Muscle layer of duodenum (tissue), 2 donors: ENCODE results near the gene STN1.
A peak's percentile ranks its signal among the peaks of the same experiment; 100 is the strongest.

Experiments used
- H3K27ac ChIP-seq: one replicate; pipeline ENCODE4 v1.7.0; 2013; ENCODE audit warnings: mild to moderate bottlenecking, low read length
- H3K27me3 ChIP-seq: one replicate; pipeline ENCODE4 v1.7.0; 2013; ENCODE audit warnings: low read depth, mild to moderate bottlenecking, control low read depth, low read length
- H3K36me3 ChIP-seq, 2 donors: one replicate each; pipeline ENCODE4 v1.7.0; 2013; ENCODE audit warnings: low read length in 2 of 2, control low read depth in 1 of 2, mild to moderate bottlenecking in 1 of 2; ENCODE audit not compliant: insufficient read depth in 2 of 2, control insufficient read depth in 1 of 2
- H3K4me1 ChIP-seq, 2 donors: one replicate each; pipeline ENCODE4 v1.7.0; 2013; ENCODE audit warnings: low read length in 2 of 2, mild to moderate bottlenecking in 2 of 2, control low read depth in 1 of 2, moderate library complexity in 1 of 2; ENCODE audit not compliant: insufficient read depth in 2 of 2, control insufficient read depth in 1 of 2
- H3K4me3 ChIP-seq, 2 donors: one replicate each; pipeline ENCODE4 v1.7.0; 2013; ENCODE audit warnings: low read length in 2 of 2, low read depth in 1 of 2, mild to moderate bottlenecking in 1 of 2
- H3K9me3 ChIP-seq, 2 donors: one replicate each; pipeline ENCODE4 v1.7.0; 2013; ENCODE audit warnings: low read length in 2 of 2, control low read depth in 1 of 2, mild to moderate bottlenecking in 1 of 2; ENCODE audit not compliant: control insufficient read depth in 1 of 2
- donor health status: healthy.

STN1 gene

DNA sequence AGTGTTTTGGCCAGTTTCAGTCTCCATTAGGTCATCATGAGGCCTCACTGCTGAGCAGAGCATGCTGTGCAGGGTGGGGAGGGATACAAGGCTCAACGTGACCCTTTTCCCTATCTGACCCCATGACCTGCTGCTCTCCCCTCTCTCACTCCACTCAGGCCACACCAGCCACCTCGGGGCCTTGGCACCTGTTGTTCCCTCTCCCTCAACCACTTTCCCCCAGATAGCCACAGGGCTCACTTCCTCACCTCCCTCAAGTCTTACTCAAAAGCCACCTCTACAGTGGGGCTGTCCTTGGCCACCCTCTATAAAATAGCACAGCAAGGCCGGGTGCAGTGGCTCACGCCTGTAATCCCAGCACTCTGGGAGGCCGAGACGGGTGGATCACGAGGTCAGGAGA, 76.5 kb downstream of the STN1 start:
- Histone ChIP-seq H3K36me3 (no peaks in the 10 kb centered on the region), H3K9me3 (no peaks in the 10 kb centered on the region), H3K27me3 (no peaks in the 10 kb centered on the region), H3K4me3 (no peak overlapping the region), H3K27ac (no peak overlapping the region), H3K4me1 (peaks cover 22 to 25% of the 10 kb centered on the region in 2 donors)

DNA sequence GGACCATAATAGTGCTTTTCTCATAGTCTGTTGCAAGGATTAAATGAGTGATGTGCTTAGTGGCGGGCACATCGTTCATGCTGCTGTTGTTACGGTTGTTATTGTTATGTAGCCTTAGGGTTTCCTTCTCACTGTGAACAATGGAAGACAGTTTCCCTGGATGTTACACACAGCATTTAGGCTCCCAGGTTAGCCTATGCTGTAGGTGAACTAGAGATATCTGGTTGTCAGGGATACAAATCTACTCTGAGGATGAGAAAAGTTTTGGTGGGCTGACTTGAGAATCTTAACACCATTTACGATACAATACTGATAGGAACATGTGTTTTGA, 77.3 kb downstream of the STN1 start:
- Histone ChIP-seq H3K36me3 (no peaks in the 10 kb centered on the region), H3K9me3 (no peaks in the 10 kb centered on the region), H3K27me3 (no peaks in the 10 kb centered on the region), H3K4me1 (peaks cover 25 to 28% of the 10 kb centered on the region in 2 donors), H3K27ac (no peak overlapping the region), H3K4me3 (no peak overlapping the region)

DNA sequence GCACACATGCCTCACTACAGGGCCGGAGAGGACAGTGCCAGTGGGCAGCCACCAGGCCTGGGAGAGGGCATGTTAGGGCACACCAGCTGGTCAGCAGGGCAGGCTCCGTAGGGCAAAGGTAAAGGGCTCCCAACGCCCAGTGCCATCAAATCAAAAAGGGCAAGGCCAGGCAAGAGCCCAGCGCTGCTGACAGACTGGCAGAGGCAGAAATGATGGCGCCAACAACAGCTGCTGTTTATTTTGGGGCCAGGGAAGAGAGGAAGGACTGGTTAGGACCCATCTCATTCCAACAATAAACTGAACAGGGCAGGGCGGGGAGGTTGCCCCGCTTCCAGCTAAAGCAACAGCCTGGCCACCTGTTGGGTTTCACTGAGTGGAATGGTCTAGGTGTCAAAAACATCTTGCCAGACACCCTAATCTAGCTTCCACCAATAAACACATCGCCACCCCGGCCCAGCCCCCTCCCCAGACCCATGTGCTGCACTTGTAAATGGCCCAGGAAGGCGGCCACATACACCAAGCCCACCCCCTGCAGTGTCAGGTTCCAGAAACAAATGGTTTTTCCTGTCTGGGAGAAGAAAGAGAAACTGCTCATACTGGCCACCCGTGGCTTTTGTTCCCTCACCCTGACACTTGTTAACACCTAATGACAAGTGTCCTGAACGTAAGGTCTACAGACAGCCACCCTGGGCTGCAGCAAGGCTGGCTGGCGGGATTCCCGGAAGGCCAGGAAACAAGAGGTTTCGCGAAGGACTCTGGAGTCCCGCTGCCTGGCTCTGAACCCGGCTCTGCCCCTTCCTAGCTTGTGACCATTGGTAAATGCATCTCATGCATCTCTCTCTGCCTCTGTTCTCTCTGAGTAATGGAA, 77.9 kb downstream of the STN1 start:
- H3K27me3 ChIP-seq, result no peaks in the 10 kb centered on the region
- no peaks in the 10 kb centered on the region for H3K9me3 ChIP-seq
- peaks cover 30 to 31% of the 10 kb centered on the region in 2 donors for H3K4me1 ChIP-seq
- H3K4me3 ChIP-seq, result no peak overlapping the region
- no peaks in the 10 kb centered on the region for H3K36me3 ChIP-seq
- no peak overlapping the region for H3K27ac ChIP-seq

DNA sequence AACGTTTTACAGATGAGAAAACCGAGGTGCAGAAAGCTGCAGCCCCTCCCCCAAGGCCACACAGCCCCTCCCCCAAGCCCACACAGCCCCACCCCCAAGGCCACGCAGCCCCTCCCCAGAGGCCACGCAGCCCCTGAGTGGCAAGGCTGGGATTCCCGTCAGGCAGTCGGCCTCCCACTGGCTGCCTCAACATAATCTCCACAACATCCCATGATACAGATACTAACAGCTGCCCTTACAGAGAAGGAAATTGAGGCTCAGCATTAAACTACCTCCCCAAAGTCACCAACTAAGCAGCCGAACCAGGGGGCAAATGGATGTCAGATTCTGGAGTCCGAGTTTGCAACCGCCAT, 78.5 kb downstream of the STN1 start:
- H3K27me3 ChIP-seq, result no peaks in the 10 kb centered on the region
- no peak overlapping the region for H3K4me3 ChIP-seq
- H3K4me1 ChIP-seq, result peaks cover 34% of the 10 kb centered on the region in 2 donors
- H3K27ac ChIP-seq, result no peak overlapping the region
- no peaks in the 10 kb centered on the region for H3K9me3 ChIP-seq
- H3K36me3 ChIP-seq, result no peaks in the 10 kb centered on the region

DNA sequence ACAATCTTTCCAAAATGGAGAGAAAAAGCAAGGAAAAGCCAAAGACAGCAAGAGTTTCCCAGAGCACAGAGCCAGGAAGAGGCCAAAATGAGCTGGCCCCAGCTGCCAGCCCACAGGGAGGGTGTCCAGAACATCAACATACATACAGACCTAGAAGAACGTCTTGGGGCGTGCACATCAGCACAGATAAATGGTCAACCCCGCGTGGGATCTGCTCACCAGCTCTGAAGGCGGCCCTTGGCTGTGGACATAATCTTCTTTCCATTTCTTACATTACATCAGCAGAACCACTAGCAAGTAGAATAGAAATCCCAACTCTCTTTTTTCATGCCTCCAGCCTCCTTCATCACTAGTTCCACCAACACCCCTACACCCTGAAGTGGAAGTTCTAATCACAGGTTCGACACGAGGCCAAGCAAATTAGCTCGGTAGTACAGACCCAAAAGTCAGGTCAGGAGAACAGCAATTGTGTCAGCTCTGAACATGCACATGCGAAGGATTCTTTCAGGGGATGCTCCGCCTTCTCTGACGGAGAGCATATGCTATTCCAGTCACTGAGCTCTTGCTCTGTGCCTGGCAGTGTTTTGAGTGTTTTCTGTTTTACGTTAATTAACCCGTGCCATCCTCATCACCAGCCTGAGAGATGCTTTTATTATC, 79.0 kb downstream of the STN1 start:
- no peaks in the 10 kb centered on the region for H3K9me3 ChIP-seq
- no peaks in the 10 kb centered on the region for H3K36me3 ChIP-seq
- H3K4me1 ChIP-seq, result peaks cover 34% of the 10 kb centered on the region in 2 donors
- H3K4me3 ChIP-seq, result peak overlapping the region in 1 of 2 donors; percentile 10
- H3K27ac ChIP-seq, result peak overlapping the region; percentile 42
- no peaks in the 10 kb centered on the region for H3K27me3 ChIP-seq

DNA sequence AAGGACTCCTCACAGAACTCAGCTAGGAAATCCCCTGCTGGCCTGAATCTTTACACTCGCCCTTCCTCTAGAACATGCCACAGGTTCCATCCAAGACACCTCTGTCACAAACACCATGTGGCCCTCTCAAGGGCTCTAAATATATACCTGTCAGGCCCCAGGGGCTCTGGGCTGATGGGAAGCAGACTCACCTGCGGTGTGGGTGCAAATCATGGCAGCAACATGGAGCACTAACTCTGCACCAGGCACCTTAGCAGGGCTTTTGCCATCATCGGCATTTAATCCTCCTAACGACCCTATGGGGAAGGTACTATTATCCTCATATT, 80.0 kb downstream of the STN1 start:
- H3K9me3 ChIP-seq, result no peaks in the 10 kb centered on the region
- H3K36me3 ChIP-seq, result no peaks in the 10 kb centered on the region
- no peaks in the 10 kb centered on the region for H3K27me3 ChIP-seq
- H3K27ac ChIP-seq, result no peak overlapping the region
- H3K4me3 ChIP-seq, result no peak overlapping the region
- H3K4me1 ChIP-seq, result peaks cover 26 to 33% of the 10 kb centered on the region in 2 donors

DNA sequence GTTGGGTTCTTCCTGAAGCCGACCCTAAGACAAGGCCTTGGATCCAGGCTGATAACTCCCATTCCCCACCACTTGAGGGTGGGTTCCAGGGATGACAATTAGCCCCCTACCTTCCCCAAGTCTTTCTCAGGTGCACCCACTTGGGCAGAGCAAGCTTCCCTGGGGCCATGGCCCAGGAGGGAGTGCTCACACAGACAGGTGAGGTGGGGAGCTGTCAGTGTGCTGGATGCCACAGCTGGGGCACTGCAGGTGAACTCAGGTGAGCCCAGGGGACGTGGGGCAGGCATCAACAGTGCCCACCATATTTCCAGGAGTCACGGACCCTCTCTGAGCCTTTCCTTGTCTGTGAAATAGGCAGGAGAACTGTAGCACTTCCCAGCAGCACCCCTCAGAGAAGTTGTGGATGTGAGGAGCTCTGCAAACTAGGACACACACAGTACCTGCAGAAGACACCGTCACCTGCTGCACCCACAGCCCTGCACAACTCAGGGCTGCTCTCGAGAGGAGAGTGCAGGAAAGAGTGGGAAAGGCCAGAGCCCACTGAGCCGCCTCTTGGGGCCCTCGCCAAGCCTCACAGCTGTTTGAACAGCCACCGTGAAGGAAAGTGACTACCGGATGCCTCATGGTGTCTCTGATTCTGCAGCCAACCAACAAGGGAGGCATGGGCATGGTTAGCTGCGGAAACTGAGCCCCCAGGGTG, 80.5 kb downstream of the STN1 start:
- Histone ChIP-seq H3K27me3 (no peaks in the 10 kb centered on the region), H3K9me3 (no peaks in the 10 kb centered on the region), H3K4me1 (peaks cover 25 to 33% of the 10 kb centered on the region in 2 donors), H3K36me3 (no peaks in the 10 kb centered on the region), H3K4me3 (no peak overlapping the region), H3K27ac (no peak overlapping the region)

DNA sequence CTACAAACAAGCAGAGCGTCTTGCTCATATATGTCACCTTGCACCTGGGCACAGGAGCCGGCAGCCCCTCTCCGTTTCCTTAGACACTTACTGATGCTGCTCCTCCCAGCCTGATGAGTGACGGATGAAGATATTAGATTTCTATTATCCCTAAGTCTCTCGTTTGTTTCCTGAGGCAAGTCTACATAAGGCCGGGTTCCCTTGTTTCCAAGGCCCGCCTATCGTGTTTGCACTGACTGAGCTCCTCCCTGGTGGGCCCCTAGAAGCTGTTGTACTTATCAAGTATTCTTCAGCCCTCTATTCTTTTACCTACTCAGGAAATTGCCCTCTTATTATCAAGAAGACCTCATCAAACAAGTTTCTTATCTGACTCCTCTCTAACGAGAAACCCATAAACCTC, 81.1 kb downstream of the STN1 start:
- Histone ChIP-seq H3K9me3 (no peaks in the 10 kb centered on the region), H3K27me3 (no peaks in the 10 kb centered on the region), H3K4me1 (peaks cover 25 to 33% of the 10 kb centered on the region in 2 donors), H3K36me3 (no peaks in the 10 kb centered on the region), H3K4me3 (no peak overlapping the region), H3K27ac (no peak overlapping the region)

DNA sequence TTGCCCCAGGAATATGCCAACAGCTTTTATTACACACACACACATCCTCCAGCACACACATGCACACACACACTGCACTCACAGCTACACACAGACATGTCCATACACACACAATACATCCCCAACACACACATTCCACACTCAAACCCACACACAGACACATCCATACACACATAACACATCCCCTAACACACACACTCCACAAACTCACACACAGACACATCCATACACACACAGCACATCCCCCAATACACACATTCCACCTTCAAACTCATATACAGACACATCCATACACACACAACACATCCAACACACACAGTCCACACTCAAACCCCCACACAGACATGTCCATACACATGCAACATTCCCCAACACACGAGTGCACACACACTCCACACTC, 81.7 kb downstream of the STN1 start:
- no peak overlapping the region for H3K27ac ChIP-seq
- peaks cover 25 to 33% of the 10 kb centered on the region in 2 donors for H3K4me1 ChIP-seq
- no peaks in the 10 kb centered on the region for H3K27me3 ChIP-seq
- no peaks in the 10 kb centered on the region for H3K9me3 ChIP-seq
- H3K36me3 ChIP-seq, result no peaks in the 10 kb centered on the region
- no peak overlapping the region for H3K4me3 ChIP-seq

DNA sequence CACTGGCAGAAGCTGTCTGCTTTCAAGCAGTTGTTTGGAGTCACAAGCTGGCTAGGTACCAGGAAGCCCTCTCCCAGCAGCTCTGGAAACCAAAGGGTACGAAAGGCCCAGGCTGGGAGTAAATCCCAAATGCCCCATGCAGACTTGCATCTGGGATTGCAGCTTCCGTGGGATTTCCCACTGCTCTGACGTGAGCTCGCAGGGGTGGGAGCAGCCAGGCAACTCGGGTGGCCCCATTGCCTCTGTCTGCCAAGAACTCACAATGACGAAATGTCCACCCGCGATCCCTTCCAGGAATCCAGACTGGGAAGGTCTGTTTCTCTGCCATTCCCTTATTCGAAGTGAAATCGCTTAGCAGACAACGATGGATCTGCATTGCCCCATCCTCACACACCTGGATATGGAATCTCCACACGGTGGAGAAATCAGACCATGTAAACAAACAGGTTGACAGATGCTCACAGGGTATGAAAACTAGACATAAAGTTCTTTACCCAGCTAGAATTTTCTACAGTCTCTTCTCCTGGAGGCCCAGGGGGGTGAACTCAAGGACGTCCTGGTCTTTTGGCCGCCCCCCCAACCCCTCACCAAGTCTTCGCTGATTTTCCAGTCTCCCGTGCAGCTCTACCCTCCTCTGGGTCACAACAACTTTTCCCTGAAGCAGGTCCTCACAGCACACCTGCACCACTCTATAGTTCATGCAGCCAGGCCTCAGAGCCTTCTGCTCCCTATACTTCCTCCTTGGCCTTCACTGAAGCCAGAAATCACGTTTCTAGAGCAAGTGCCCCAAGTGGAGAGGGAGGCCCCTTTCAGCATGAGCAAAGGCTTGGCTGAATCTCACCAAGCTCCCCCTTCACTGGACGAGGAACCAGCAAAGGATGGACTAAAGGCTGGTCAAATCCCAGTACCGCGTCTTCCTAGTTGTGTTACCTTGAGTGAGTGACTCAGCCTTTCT, 82.6 kb downstream of the STN1 start:
- Histone ChIP-seq H3K4me1 (peaks cover 25 to 33% of the 10 kb centered on the region in 2 donors), H3K4me3 (no peak overlapping the region), H3K27ac (peak overlapping the region; percentile 44)

More for the DNA sequence above, 82.6 kb downstream of the STN1 start:
- no peaks in the 10 kb centered on the region for H3K27me3 ChIP-seq
- no peaks in the 10 kb centered on the region for H3K9me3 ChIP-seq
- no peaks in the 10 kb centered on the region for H3K36me3 ChIP-seq
